GM12864 (cell line): Measurements from ENCODE around the gene PCDHGA1.
"Not testable (repeated sequence)": the region's sequence is repeated elsewhere in the genome, so short reads cannot be mapped to it uniquely, and the experiment has no call there.

Experiments
- DNase-seq: peaks from one replicate; pipeline ENCODE4 v3.0.0-alpha.2; 2011; ENCODE audit warnings: low read depth
- H3K4me3 ChIP-seq: 2 replicates; pipeline ENCODE4 v1.5.1; 2011; ENCODE audit warnings: mild to moderate bottlenecking, low read depth, low read length, control low read depth
- TF ChIP-seq, protein P1 (sequence below): IDR thresholded peaks from 2 replicates; pipeline ENCODE4 v1.5.1; 2011; ENCODE audit warnings: low read depth, mild to moderate bottlenecking, moderate library complexity, low read length, control low read depth, inconsistent platforms; ENCODE audit errors: missing control alignments

The PCDHGA1 gene

DNA sequence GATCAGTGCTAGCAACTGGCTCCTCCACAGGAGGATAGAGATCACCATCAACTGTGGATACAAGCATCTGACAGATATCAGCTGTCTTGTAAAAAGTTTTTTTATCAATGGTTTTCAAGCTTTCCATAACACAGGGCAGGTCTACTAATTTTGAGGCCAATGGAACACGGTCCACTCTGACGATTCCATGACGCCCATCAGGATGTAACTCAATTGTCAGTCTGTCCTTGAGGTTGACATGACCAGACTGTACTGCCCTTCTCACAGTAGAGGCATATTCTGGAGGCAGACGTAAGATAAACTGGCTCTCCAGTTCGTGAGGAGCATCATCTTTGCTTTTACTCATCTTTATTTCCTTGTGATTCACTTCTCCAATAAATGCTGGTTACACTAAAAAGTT lies 10.6 kb upstream of the PCDHGA1 start:
- TF ChIP-seq, protein P1, sequence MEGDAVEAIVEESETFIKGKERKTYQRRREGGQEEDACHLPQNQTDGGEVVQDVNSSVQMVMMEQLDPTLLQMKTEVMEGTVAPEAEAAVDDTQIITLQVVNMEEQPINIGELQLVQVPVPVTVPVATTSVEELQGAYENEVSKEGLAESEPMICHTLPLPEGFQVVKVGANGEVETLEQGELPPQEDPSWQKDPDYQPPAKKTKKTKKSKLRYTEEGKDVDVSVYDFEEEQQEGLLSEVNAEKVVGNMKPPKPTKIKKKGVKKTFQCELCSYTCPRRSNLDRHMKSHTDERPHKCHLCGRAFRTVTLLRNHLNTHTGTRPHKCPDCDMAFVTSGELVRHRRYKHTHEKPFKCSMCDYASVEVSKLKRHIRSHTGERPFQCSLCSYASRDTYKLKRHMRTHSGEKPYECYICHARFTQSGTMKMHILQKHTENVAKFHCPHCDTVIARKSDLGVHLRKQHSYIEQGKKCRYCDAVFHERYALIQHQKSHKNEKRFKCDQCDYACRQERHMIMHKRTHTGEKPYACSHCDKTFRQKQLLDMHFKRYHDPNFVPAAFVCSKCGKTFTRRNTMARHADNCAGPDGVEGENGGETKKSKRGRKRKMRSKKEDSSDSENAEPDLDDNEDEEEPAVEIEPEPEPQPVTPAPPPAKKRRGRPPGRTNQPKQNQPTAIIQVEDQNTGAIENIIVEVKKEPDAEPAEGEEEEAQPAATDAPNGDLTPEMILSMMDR: no peak
- H3K4me3 ChIP-seq: peak overlapping the region; percentile 85
- DNase-seq: no peak

DNA sequence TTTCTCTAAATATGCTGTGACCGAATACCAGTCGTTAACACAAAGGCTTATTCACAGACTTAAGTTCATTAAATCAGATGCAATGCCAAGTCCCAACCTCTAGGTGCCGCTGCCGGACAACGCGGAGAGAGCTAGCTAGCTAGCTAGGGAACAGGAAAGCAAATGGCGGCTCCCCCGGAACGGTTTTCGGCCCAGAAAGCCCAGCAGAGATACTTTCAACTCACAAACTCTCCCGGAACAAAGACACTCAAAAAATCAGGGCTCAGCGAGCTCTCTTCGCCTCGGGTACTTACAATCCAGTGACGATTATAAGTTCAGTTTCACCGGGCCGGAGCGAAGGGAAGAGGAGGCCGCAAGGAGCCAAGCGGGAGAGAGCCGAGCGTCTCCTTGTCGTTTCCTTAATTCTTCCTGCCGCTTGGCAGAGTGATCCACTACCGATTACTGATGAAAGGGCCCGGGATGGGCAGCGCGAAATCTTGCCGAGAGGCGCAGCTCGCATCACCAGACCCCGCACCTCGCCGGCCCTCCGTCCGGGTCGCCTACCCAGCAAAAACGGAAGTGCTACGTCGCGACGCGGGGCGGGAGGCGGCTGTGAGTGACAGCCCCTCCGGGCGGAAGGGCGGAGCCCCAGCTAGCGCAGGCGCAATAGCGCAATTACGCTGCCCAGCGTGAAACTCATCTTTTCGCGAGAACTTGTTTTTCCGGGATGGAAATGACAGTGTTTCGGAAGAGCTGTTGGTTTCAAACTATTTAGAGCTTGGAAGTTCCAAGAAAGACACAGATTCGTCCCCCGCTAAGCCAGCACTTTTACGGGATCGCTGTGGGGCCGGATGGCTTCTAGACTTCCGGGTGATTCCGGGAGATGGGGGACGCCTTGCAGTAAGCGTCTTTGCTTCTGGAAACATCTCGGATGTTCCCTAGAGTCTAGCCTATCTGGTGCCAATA lies 9.8 kb upstream of the PCDHGA1 start, which contains the start of gene TAF7:
Gene TAF7 (minus strand): TSS at position 560 of the 945 bp plus-strand sequence. CDS start 740 bp downstream, outside the sequence.
- peak; percentile 89 for DNase-seq
- H3K4me3 ChIP-seq: peak within 1 kb of the TSS; percentile 85
- TF ChIP-seq, protein P1: peak; percentile 81

DNA sequence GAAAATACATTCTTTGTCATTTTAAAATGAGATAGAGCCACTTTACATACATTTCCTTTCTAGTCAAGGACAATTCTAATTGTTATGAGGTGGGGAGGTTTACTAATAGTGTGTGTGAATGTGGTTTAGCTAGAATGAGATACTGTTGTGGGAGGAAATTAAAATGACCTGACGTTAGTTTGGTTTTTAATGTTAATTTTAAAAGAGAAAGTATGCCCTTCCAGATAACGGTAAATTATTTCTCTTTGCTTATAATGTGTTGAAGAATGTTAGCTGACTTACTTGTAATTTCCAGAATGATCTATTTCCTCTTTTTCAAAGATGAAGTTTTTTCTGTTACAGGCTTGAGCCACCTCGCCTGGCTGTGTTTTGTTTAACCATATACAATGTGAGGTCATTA lies 8.1 kb upstream of the PCDHGA1 start:
- no peak for DNase-seq
- no peak overlapping the region for H3K4me3 ChIP-seq
- TF ChIP-seq, protein P1: no peak

DNA sequence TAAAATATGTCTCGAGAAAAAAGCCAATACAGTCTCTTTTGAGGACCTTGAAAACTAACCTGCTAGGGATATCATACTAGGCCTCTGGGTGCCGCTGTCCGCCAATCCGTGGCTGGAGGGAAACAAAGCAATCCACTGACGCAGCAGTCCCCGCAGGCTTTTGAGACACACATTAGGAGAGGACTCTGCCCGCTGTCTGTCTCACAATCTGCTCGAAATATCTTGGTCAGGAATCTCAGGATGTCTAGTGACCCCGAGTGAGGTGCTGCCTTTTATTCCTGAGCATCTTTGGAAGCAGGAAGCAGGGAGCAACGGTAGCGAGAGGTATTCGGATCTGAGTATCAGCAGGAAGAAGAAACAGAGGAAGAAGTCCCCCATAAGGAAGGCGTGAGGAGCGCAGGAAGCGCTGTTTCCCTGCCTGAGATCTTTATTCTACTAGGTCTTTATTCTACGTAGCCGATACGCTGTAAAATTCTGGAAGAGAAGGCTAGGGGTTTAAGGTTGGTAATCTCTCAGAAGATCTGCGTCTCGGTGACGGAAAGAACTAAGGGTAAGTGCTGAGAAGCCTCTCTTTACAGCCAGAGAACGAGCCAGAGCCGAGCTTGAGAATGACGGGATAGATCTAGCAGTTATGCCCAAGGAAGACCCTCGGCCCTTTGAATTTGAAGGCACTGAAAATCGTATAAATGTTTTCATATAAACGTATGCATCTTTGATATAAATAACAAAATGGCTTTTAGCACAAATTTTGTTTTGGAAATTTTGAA lies 4.0 kb upstream of the PCDHGA1 start:
- peak; percentile 51 for DNase-seq
- TF ChIP-seq, protein P1: peak; percentile 71
- H3K4me3 ChIP-seq: peak overlapping the region; percentile 67

DNA sequence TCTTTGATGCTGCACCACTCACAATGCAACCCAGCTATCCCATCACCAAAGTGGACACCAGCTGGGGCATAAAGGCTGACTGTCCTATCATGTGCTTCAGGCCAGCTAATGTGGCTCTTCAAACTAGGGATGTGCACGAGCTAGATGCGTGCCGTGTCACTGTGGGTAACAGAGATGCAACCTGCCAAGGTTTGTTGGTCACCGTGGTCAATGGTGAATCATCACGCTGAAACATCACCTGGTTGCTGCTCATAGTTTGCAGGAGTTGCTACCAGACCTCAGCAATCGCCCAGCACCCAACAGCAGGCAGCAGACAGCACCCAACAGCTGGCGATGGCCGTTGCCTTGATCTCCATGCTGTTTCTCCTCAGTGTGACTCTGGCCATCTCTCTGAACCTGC lies 2.1 kb upstream of the PCDHGA1 start:
- H3K4me3 ChIP-seq: no peak overlapping the region
- TF ChIP-seq, protein P1: no peak
- DNase-seq: no peak

DNA sequence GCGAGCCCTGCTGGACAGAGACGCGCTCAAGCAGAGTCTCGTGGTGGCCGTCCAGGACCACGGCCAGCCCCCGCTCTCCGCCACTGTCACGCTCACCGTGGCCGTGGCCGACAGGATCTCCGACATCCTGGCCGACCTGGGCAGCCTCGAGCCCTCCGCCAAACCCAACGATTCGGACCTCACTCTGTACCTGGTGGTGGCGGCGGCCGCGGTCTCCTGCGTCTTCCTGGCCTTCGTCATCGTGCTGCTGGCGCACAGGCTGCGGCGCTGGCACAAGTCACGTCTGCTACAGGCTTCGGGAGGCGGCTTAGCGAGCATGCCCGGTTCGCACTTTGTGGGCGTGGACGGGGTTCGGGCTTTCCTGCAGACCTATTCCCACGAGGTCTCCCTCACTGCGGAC lies 2.3 kb downstream of the PCDHGA1 start:
- not testable (repeated sequence) for DNase-seq, H3K4me3 ChIP-seq
